Right lobe of liver (tissue), 4 donors: Measurements from ENCODE around the gene TRPT1.

Experiments used
- CTCF ChIP-seq, 4 donors: fragments of 200-600 bp in 3 of 4; fragments of 450-650 bp in 1 of 4; IDR thresholded peaks; one replicate each; pipeline versions ENCODE4 v1.5.1 to v1.8.0; 2016 to 2022; ENCODE audit warnings: antibody characterized with exemption in 4 of 4, mild to moderate bottlenecking in 2 of 4
- POLR2A ChIP-seq: fragments of 450-650 bp; IDR thresholded peaks from one replicate; pipeline ENCODE4 v1.6.1; 2017; ENCODE audit warnings: antibody characterized with exemption, mild to moderate bottlenecking
- donor health status: DM: no; HTN: no; CAD: no.
- donor health status: DM: no; HTN: no; CAD: no.
- donor health status: DM: no; HTN: yes; CAD: no.

- no peak for TF ChIP-seq CTCF (IDR thresholded peaks at IDR 0.05)
- TF ChIP-seq POLR2A: no peak
These were observed 6.4 kb upstream of the TRPT1 start for GRCh38 chr11:64232182-64232966.
